Measurements from ENCODE around the gene KIF1A.

The KIF1A gene

GRCh38 chr2:240778426-240778825, 41.6 kb downstream of the KIF1A start:
- DNase-seq (ENCODE audit: low read depth), result no peak
- H3K4me3 ChIP-seq (ENCODE audit: low read depth, low read length), result no peak overlapping the region

- H3K4me3 ChIP-seq (ENCODE audit: low read depth, low read length), result no peak overlapping the region
- no peak for DNase-seq (ENCODE audit: low read depth)
Observed at GRCh38 chr2:240777456-240778212, 42.4 kb downstream of the KIF1A start.

GRCh38 chr2:240775905-240776304, 44.1 kb downstream of the KIF1A start:
- H3K4me3 ChIP-seq (ENCODE audit: low read depth, low read length), result no peak overlapping the region
- DNase-seq (ENCODE audit: low read depth), result no peak

- H3K4me3 ChIP-seq (ENCODE audit: low read depth, low read length), result no peak overlapping the region
- no peak for DNase-seq (ENCODE audit: low read depth)
Observed at GRCh38 chr2:240774856-240775255, 45.2 kb downstream of the KIF1A start.

- H3K4me3 ChIP-seq (ENCODE audit: low read depth, low read length), result no peak overlapping the region
- DNase-seq (ENCODE audit: low read depth), result no peak
Observed at GRCh38 chr2:240769096-240769495, 50.9 kb downstream of the KIF1A start.

GRCh38 chr2:240768216-240768615, 51.8 kb downstream of the KIF1A start:
- no peak for DNase-seq (ENCODE audit: low read depth)
- no peak overlapping the region for H3K4me3 ChIP-seq (ENCODE audit: low read depth, low read length)

GRCh38 chr2:240767341-240767740, 52.7 kb downstream of the KIF1A start:
- DNase-seq (ENCODE audit: low read depth), result no peak
- no peak overlapping the region for H3K4me3 ChIP-seq (ENCODE audit: low read depth, low read length)

- H3K4me3 ChIP-seq (ENCODE audit: low read depth, low read length), result no peak overlapping the region
- no peak for DNase-seq (ENCODE audit: low read depth)
Observed at GRCh38 chr2:240766072-240766471, 53.9 kb downstream of the KIF1A start.

GRCh38 chr2:240765007-240765406, 55.0 kb downstream of the KIF1A start:
- no peak for DNase-seq (ENCODE audit: low read depth)
- no peak overlapping the region for H3K4me3 ChIP-seq (ENCODE audit: low read depth, low read length)

GRCh38 chr2:240764605-240765004, 55.4 kb downstream of the KIF1A start:
- H3K4me3 ChIP-seq (ENCODE audit: low read depth, low read length), result no peak overlapping the region
- DNase-seq (ENCODE audit: low read depth), result no peak

GRCh38 chr2:240762971-240763370, 57.0 kb downstream of the KIF1A start:
- H3K4me3 ChIP-seq (ENCODE audit: low read depth, low read length), result no peak overlapping the region
- DNase-seq (ENCODE audit: low read depth), result no peak

- no peak for DNase-seq (ENCODE audit: low read depth)
- H3K4me3 ChIP-seq (ENCODE audit: low read depth, low read length), result no peak overlapping the region
Observed at GRCh38 chr2:240762249-240762648, 57.8 kb downstream of the KIF1A start.

GRCh38 chr2:240760576-240761246, 59.3 kb downstream of the KIF1A start:
- DNase-seq (ENCODE audit: low read depth), result no peak
- no peak overlapping the region for H3K4me3 ChIP-seq (ENCODE audit: low read depth, low read length)

- H3K4me3 ChIP-seq (ENCODE audit: low read depth, low read length), result no peak overlapping the region
- DNase-seq (ENCODE audit: low read depth), result no peak
Observed at GRCh38 chr2:240760121-240760520, 59.9 kb downstream of the KIF1A start.

GRCh38 chr2:240759459-240759858, 60.6 kb downstream of the KIF1A start:
- no peak overlapping the region for H3K4me3 ChIP-seq (ENCODE audit: low read depth, low read length)
- DNase-seq (ENCODE audit: low read depth), result no peak

- no peak for DNase-seq (ENCODE audit: low read depth)
- no peak overlapping the region for H3K4me3 ChIP-seq (ENCODE audit: low read depth, low read length)
Observed at GRCh38 chr2:240757086-240757614, 62.9 kb downstream of the KIF1A start.

- H3K4me3 ChIP-seq (ENCODE audit: low read depth, low read length), result no peak overlapping the region
- DNase-seq (ENCODE audit: low read depth), result no peak
Observed at GRCh38 chr2:240752209-240752608, 67.8 kb downstream of the KIF1A start.

GRCh38 chr2:240750409-240750808, 69.6 kb downstream of the KIF1A start:
- no peak overlapping the region for H3K4me3 ChIP-seq (ENCODE audit: low read depth, low read length)
- no peak for DNase-seq (ENCODE audit: low read depth)

GRCh38 chr2:240749516-240749915, 70.5 kb downstream of the KIF1A start:
- no peak overlapping the region for H3K4me3 ChIP-seq (ENCODE audit: low read depth, low read length)
- no peak for DNase-seq (ENCODE audit: low read depth)

GRCh38 chr2:240747256-240747655, 72.8 kb downstream of the KIF1A start:
- no peak for DNase-seq (ENCODE audit: low read depth)
- no peak overlapping the region for H3K4me3 ChIP-seq (ENCODE audit: low read depth, low read length)

- no peak overlapping the region for H3K4me3 ChIP-seq (ENCODE audit: low read depth, low read length)
- DNase-seq (ENCODE audit: low read depth), result no peak
Observed at GRCh38 chr2:240746671-240747070, 73.3 kb downstream of the KIF1A start.

Data from skeletal muscle cell (primary cell).